HCT116 (cell line): ENCODE measurements around the gene CTNNB1. TPM values are rescaled to one million over a fixed set of nuclear protein-coding genes. Genes with fewer than 3 reads are reported as not detected.

Experiments used
- ATAC-seq: fragments of 200-7000 bp; cut with Tn5 transposase; 2 replicates; pipeline ENCODE4 v1.9.1; 2020; ENCODE audit warnings: mild to moderate bottlenecking, moderate library complexity
- BruUV-seq: library from RNA; stranded (reverse); fragments of 400-500 nt; replicated peaks from 2 replicates; lab custom pipeline; 2021; lab: Mats Ljungman, UMichigan
- CTCF ChIA-PET: fragments of 300-600 bp; sonication (Branson Sonifier 250); formaldehyde crosslinking; loops from one replicate; lab custom pipeline; 2021; ENCODE audit warnings: antibody characterized with exemption; lab: Charles Lee
- POLR2A ChIA-PET: fragments of 300-600, 350-600 bp; sonication (Branson Sonifier 250); formaldehyde crosslinking; loops from one replicate; lab custom pipeline; 2021; ENCODE audit warnings: antibody characterized with exemption; lab: Charles Lee
- RAD21 ChIA-PET, 2 experiments: fragments of 300-600 bp; sonication (Branson Sonifier 250); formaldehyde crosslinking; loops; one replicate each; lab custom pipeline; 2023; ENCODE audit warnings: low total read pairs in 2 of 2; ENCODE audit not compliant: uncharacterized antibody in 2 of 2, unreplicated experiment in 2 of 2, low non-redundant PET in 1 of 2; lab: Charles Lee
- DNase-seq: peaks from one replicate; pipeline ENCODE4 v3.0.0-alpha.2; 2010; ENCODE audit warnings: low read depth, low spot score
- H2AFZ ChIP-seq: fragments of 200-600 bp; shearing (Covaris generic), sonication (generic); 2 replicates; pipeline ENCODE4 v1.6.1; 2017; ENCODE audit warnings: low read depth, mixed run types, mixed read lengths, antibody characterized with exemption, low read length; ENCODE audit not compliant: poor library complexity, severe bottlenecking
- H3K27ac ChIP-seq: 2 replicates; pipeline ENCODE4 v1.5.1; 2012; ENCODE audit warnings: low read depth, low read length
- H3K27me3 ChIP-seq: fragments of 200-600 bp; sonication (generic); 2 replicates; pipeline ENCODE4 v1.6.1; 2016; ENCODE audit warnings: mixed run types, low read length, mixed read lengths; ENCODE audit not compliant: insufficient read depth
- H3K36me3 ChIP-seq, 2 experiments: fragments of 200-500 bp in 1 of 2; fragments of 200-600 bp in 1 of 2; sonication (Bioruptor generic) in 1 of 2; sonication (generic) in 1 of 2; 2 replicates each; pipeline versions ENCODE4 v1.5.1 to v1.6.1; 2014 to 2016; ENCODE audit warnings: low read length in 2 of 2, inconsistent platforms in 1 of 2, mixed read lengths in 1 of 2, mixed run types in 1 of 2; ENCODE audit not compliant: insufficient read depth in 2 of 2, control insufficient read depth in 1 of 2
- H3K4me1 ChIP-seq, 2 experiments: fragments of 200-600 bp in 1 of 2; sonication (generic) in 1 of 2; 2 replicates each; pipeline versions ENCODE4 v1.5.1 to v1.6.1; 2012 to 2017; ENCODE audit warnings: low read length in 2 of 2, inconsistent platforms in 1 of 2, mild to moderate bottlenecking in 1 of 2, mixed read lengths in 1 of 2, mixed run types in 1 of 2, moderate library complexity in 1 of 2; ENCODE audit not compliant: insufficient read depth in 2 of 2, control insufficient read depth in 1 of 2
- H3K4me2 ChIP-seq: fragments of 200-600 bp; sonication (generic); 2 replicates; pipeline ENCODE4 v1.6.1; 2017; ENCODE audit warnings: mixed run types, low read length, mixed read lengths
- H3K4me3 ChIP-seq, 2 experiments: fragments of 200-600 bp in 1 of 2; sonication (generic) in 1 of 2; replicated peaks in 1 of 2; 2 replicates each; pipeline ENCODE4 v1.5.1; 2011 to 2016; ENCODE audit warnings: low read length in 2 of 2, control low read depth in 1 of 2, low read depth in 1 of 2, mild to moderate bottlenecking in 1 of 2, mixed read lengths in 1 of 2, mixed run types in 1 of 2
- H3K79me2 ChIP-seq: fragments of 200-600 bp; sonication (generic); 2 replicates; pipeline ENCODE4 v1.6.1; 2017; ENCODE audit warnings: mild to moderate bottlenecking, mixed run types, low read length, moderate library complexity, mixed read lengths; ENCODE audit not compliant: insufficient read depth
- H3K9ac ChIP-seq: fragments of 200-600 bp; sonication (generic); 2 replicates; pipeline ENCODE4 v1.6.1; 2016; ENCODE audit warnings: low read length, mixed read lengths
- H3K9me2 ChIP-seq: fragments of 200-600 bp; sonication (generic), shearing (Covaris generic); 2 replicates; pipeline ENCODE4 v1.6.1; 2017; ENCODE audit warnings: mixed run types, mild to moderate bottlenecking, moderate library complexity; ENCODE audit not compliant: insufficient read depth
- H3K9me3 ChIP-seq, 2 experiments: fragments of 200-500 bp in 1 of 2; fragments of 200-600 bp in 1 of 2; sonication (Bioruptor generic) in 1 of 2; sonication (generic) in 1 of 2; 2 replicates each; pipeline ENCODE4 v1.6.1; 2014 to 2017; ENCODE audit warnings: low read length in 2 of 2, mixed read lengths in 2 of 2, inconsistent platforms in 1 of 2, low read depth in 1 of 2, mild to moderate bottlenecking in 1 of 2, mixed run types in 1 of 2, moderate library complexity in 1 of 2; ENCODE audit not compliant: control insufficient read depth in 1 of 2, insufficient read depth in 1 of 2
- H4K20me1 ChIP-seq: fragments of 200-600 bp; sonication (generic), shearing (Covaris generic); 2 replicates; pipeline ENCODE4 v1.6.1; 2017; ENCODE audit warnings: mixed run types, mild to moderate bottlenecking, moderate library complexity; ENCODE audit not compliant: insufficient read depth
- ELF1 ChIP-seq: IDR thresholded peaks from 2 replicates; pipeline ENCODE4 v1.6.1; 2012; ENCODE audit warnings: low read depth, borderline replicate concordance
- EZH2 ChIP-seq: fragments of 200-600 bp; sonication (generic); IDR thresholded peaks from 2 replicates; pipeline ENCODE4 v1.6.1; 2017; ENCODE audit warnings: antibody characterized with exemption, mixed run types
- JUND ChIP-seq: IDR thresholded peaks from 2 replicates; pipeline ENCODE4 v1.6.1; 2012
- POLR2A ChIP-seq: IDR thresholded peaks from 2 replicates; pipeline ENCODE4 v1.7.0; 2011; ENCODE audit warnings: borderline replicate concordance; ENCODE audit not compliant: insufficient read depth, insufficient read length; ENCODE audit errors: extremely low read depth
- RAD21 ChIP-seq: IDR thresholded peaks from 2 replicates; pipeline ENCODE4 v1.6.1; 2012; ENCODE audit warnings: low read depth, mild to moderate bottlenecking
- SP1 ChIP-seq: IDR thresholded peaks from 2 replicates; pipeline ENCODE4 v1.6.1; 2012; ENCODE audit warnings: low read depth
- intact Hi-C: fragments of 100-400 bp; cut with micrococcal nuclease; formaldehyde crosslinking; loops from 2 replicates; pipeline ENCODE4 v1.10.0; 2022
- total RNA-seq: library from RNA; stranded (reverse); gene quantifications from one replicate; pipeline ENCODE4 v1.2.1, GENCODE V29; 2021; ENCODE audit not compliant: unreplicated experiment
- TF ChIP-seq, protein P1 (sequence below): IDR thresholded peaks from 2 replicates; pipeline ENCODE4 v1.6.1; 2012; ENCODE audit warnings: low read depth
- TF ChIP-seq, protein P2 (sequence below): IDR thresholded peaks from 2 replicates; pipeline ENCODE4 v1.6.1; 2011; ENCODE audit warnings: mild to moderate bottlenecking, low read length, moderate library complexity; ENCODE audit not compliant: insufficient replicate concordance; ENCODE audit errors: extremely low read depth
- TF ChIP-seq, protein P3 (sequence below): IDR thresholded peaks from 2 replicates; pipeline ENCODE4 v1.6.1; 2012
- TF ChIP-seq, protein P4 (sequence below), 3 experiments: fragments of 200-600 bp in 1 of 3; sonication (generic) in 1 of 3; IDR thresholded peaks in 2 of 3; conservative IDR thresholded peaks in 1 of 3; 2 replicates each; pipeline ENCODE4 v1.5.1; 2012 to 2017; ENCODE audit warnings: low read depth in 2 of 3, low read length in 2 of 3, antibody characterized with exemption in 1 of 3, borderline replicate concordance in 1 of 3, control low read depth in 1 of 3, mild to moderate bottlenecking in 1 of 3, mixed read lengths in 1 of 3, mixed run types in 1 of 3, moderate library complexity in 1 of 3; ENCODE audit not compliant: insufficient read depth in 1 of 3

CTNNB1 gene
- total RNA-seq, 1 experiment from 2014 or later: 265 TPM

DNA sequence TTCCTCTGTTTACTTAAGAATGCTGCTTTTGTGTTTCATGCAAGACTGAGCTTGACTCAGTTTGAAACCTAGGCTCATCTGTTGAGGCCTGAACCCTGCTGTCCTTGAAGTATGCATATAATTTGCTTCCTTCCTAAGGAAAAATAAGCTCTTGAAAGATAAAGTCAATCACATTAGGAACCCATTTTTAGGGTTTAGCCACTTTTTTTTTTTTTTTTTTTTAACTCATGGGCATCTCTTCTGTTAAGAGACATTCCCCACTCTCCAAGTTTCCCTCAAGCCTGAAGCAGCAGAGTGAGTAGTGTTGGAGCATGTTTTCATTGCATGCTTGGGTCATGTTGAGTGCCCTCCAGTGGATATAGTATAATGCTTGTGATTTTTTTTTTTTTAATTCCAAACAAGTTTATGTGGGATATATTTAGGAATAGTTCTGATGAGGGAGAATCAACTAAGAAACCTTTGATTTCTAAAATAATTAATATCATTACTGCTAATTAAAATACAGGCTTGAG, 3.6 kb downstream of the CTNNB1 start:
- ChIA-PET POLR2A (interaction anchor here (2.0 kb wide), 1 partner anchor 11 kb away, joined by 6 read pairs; no protein-coding TSS in a partner anchor), RAD21 (no interaction called here), CTCF (no interaction called here)
- no TSS peak for BruUV-seq
- no peak for ATAC-seq
- peaks cover 63% of the 10 kb centered on the region for H4K20me1 ChIP-seq
- H3K9me2 ChIP-seq: no peaks in the 10 kb centered on the region
- H3K9ac ChIP-seq: no peak overlapping the region
- H3K79me2 ChIP-seq: peaks cover 84% of the 10 kb centered on the region
- H3K27me3 ChIP-seq: no peaks in the 10 kb centered on the region
- TF ChIP-seq, protein P1, sequence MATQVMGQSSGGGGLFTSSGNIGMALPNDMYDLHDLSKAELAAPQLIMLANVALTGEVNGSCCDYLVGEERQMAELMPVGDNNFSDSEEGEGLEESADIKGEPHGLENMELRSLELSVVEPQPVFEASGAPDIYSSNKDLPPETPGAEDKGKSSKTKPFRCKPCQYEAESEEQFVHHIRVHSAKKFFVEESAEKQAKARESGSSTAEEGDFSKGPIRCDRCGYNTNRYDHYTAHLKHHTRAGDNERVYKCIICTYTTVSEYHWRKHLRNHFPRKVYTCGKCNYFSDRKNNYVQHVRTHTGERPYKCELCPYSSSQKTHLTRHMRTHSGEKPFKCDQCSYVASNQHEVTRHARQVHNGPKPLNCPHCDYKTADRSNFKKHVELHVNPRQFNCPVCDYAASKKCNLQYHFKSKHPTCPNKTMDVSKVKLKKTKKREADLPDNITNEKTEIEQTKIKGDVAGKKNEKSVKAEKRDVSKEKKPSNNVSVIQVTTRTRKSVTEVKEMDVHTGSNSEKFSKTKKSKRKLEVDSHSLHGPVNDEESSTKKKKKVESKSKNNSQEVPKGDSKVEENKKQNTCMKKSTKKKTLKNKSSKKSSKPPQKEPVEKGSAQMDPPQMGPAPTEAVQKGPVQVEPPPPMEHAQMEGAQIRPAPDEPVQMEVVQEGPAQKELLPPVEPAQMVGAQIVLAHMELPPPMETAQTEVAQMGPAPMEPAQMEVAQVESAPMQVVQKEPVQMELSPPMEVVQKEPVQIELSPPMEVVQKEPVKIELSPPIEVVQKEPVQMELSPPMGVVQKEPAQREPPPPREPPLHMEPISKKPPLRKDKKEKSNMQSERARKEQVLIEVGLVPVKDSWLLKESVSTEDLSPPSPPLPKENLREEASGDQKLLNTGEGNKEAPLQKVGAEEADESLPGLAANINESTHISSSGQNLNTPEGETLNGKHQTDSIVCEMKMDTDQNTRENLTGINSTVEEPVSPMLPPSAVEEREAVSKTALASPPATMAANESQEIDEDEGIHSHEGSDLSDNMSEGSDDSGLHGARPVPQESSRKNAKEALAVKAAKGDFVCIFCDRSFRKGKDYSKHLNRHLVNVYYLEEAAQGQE: no peak
- TF ChIP-seq EZH2 (no peak), POLR2A (no peak), JUND (no peak), RAD21 (peak; percentile 32), SP1 (no peak), ELF1 (no peak)
- TF ChIP-seq, protein P2, sequence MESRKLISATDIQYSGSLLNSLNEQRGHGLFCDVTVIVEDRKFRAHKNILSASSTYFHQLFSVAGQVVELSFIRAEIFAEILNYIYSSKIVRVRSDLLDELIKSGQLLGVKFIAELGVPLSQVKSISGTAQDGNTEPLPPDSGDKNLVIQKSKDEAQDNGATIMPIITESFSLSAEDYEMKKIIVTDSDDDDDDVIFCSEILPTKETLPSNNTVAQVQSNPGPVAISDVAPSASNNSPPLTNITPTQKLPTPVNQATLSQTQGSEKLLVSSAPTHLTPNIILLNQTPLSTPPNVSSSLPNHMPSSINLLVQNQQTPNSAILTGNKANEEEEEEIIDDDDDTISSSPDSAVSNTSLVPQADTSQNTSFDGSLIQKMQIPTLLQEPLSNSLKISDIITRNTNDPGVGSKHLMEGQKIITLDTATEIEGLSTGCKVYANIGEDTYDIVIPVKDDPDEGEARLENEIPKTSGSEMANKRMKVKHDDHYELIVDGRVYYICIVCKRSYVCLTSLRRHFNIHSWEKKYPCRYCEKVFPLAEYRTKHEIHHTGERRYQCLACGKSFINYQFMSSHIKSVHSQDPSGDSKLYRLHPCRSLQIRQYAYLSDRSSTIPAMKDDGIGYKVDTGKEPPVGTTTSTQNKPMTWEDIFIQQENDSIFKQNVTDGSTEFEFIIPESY: no peak
- TF ChIP-seq, protein P3, sequence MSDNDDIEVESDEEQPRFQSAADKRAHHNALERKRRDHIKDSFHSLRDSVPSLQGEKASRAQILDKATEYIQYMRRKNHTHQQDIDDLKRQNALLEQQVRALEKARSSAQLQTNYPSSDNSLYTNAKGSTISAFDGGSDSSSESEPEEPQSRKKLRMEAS: 0 out of 2 replicates have a peak, but pooled peaks have one; percentile 14
- TF ChIP-seq, protein P4, sequence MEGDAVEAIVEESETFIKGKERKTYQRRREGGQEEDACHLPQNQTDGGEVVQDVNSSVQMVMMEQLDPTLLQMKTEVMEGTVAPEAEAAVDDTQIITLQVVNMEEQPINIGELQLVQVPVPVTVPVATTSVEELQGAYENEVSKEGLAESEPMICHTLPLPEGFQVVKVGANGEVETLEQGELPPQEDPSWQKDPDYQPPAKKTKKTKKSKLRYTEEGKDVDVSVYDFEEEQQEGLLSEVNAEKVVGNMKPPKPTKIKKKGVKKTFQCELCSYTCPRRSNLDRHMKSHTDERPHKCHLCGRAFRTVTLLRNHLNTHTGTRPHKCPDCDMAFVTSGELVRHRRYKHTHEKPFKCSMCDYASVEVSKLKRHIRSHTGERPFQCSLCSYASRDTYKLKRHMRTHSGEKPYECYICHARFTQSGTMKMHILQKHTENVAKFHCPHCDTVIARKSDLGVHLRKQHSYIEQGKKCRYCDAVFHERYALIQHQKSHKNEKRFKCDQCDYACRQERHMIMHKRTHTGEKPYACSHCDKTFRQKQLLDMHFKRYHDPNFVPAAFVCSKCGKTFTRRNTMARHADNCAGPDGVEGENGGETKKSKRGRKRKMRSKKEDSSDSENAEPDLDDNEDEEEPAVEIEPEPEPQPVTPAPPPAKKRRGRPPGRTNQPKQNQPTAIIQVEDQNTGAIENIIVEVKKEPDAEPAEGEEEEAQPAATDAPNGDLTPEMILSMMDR (IDR thresholded peaks at IDR 0.05 in 2 of 3, conservative IDR thresholded peaks at IDR 0.05 in 1 of 3; ENCODE audit: borderline replicate concordance in 1 of 3, insufficient read depth in 1 of 3, low read depth in 2 of 3, low read length in 2 of 3): peak; percentile 18 to 47 (median 26); a peak in 4 of 6 replicates
- no peaks in the 10 kb centered on the region for H3K9me3 ChIP-seq
- H2AFZ ChIP-seq: no peak overlapping the region
- no peak overlapping the region for H3K4me3 ChIP-seq
- intact Hi-C loops: loop anchor here (5.0 to 10.0 kb wide), 2 partner anchors 621 to 878 kb away; no protein-coding TSS in a partner anchor
- H3K4me2 ChIP-seq: peak overlapping the region; percentile 6; the same call in 1 of the 2 replicates
- H3K27ac ChIP-seq: no peak overlapping the region
- H3K36me3 ChIP-seq: no peaks in the 10 kb centered on the region
- DNase-seq: no peak
- peaks cover 20 to 32% of the 10 kb centered on the region in 2 experiments for H3K4me1 ChIP-seq
